Right ventricle myocardium inferior (tissue), 1 donor: ENCODE measurements around the gene VPS37C. TPM values are rescaled to one million over a fixed set of nuclear protein-coding genes. Genes with fewer than 3 reads are reported as not detected.
A peak's percentile ranks its signal among the peaks of the same experiment; 100 is the strongest.

Experiments used
- ATAC-seq: fragments of 200-7000 bp; cut with Tn5 transposase; one replicate; pipeline ENCODE4 v1.9.1; 2020; ENCODE audit warnings: mild to moderate bottlenecking, moderate library complexity
- DNase-seq: peaks from one replicate; pipeline ENCODE4 v3.0.0; 2021; ENCODE audit errors: missing footprints
- intact Hi-C: fragments of 100-400 bp; cut with DNase I; formaldehyde crosslinking; loops from one replicate; pipeline ENCODE4 v1.11.0; 2022
- total RNA-seq: library from RNA; stranded (reverse); fragmentation: NEBNext Ultra II Directional; extraction: Animal tissue kit (Norgen Biotek cat#: 25700); gene quantifications from one replicate; pipeline ENCODE4 v1.2.1, GENCODE V29; 2021
- donor health status: DM: no; HTN: yes; CAD: no; lungs with severe emphysema.

Gene VPS37C
- total RNA-seq, 1 donor from 2014 or later = 16.5 TPM

- ATAC-seq = no peak
- intact Hi-C loops = loop anchor here (5.0 kb wide), 2 partner anchors 204 to 294 kb away; partner anchors contain the start of gene TMEM132A
- DNase-seq = peak; percentile 74
Observed at GRCh38 chr11:61126256-61126655, 35.0 kb downstream of the VPS37C start.

GRCh38 chr11:61125310-61125684 is 35.9 kb downstream of the VPS37C start:
- DNase-seq = no peak
- intact Hi-C loops = loop anchor here (5.0 kb wide), 2 partner anchors 203 to 293 kb away; partner anchors contain the start of gene TMEM132A
- ATAC-seq = no peak

- no peak for ATAC-seq
- DNase-seq = no peak
- intact Hi-C loops = loop anchor here (5.0 kb wide), 2 partner anchors 202 to 292 kb away; partner anchors contain the start of gene TMEM132A
Observed at GRCh38 chr11:61124574-61125309, 36.5 kb downstream of the VPS37C start.

GRCh38 chr11:61123775-61124571 is 37.3 kb downstream of the VPS37C start:
- DNase-seq (no peak), ATAC-seq (no peak)
- intact Hi-C loops = no loop called here

- DNase-seq (peak; percentile 20), ATAC-seq (no peak)
- intact Hi-C loops = no loop called here
Observed at GRCh38 chr11:61122761-61123160, 38.5 kb downstream of the VPS37C start.

- ATAC-seq (no peak), DNase-seq (no peak)
- intact Hi-C loops = no loop called here
Observed at GRCh38 chr11:61121917-61122316, 39.3 kb downstream of the VPS37C start.

- DNase-seq = no peak
- intact Hi-C loops = no loop called here
Observed at GRCh38 chr11:61121192-61121831, 39.9 kb downstream of the VPS37C start.

GRCh38 chr11:61120706-61121191 is 40.5 kb downstream of the VPS37C start:
- DNase-seq (no peak), ATAC-seq (peak; percentile 49)
- intact Hi-C loops = no loop called here

More at GRCh38 chr11:61121192-61121831, 39.9 kb downstream of the VPS37C start:
- peak; percentile 57 for ATAC-seq

GRCh38 chr11:61120099-61120705 is 41.0 kb downstream of the VPS37C start:
- intact Hi-C loops = no loop called here
- ATAC-seq = no peak
- DNase-seq = no peak

- intact Hi-C loops = no loop called here
- DNase-seq = no peak
- ATAC-seq = no peak
Observed at GRCh38 chr11:61119571-61119970, 41.7 kb downstream of the VPS37C start.

- DNase-seq (no peak), ATAC-seq (no peak)
- intact Hi-C loops = no loop called here
Observed at GRCh38 chr11:61119055-61119454, 42.2 kb downstream of the VPS37C start.

GRCh38 chr11:61118406-61118805 is 42.8 kb downstream of the VPS37C start:
- ATAC-seq (no peak), DNase-seq (no peak)
- intact Hi-C loops = no loop called here

- ATAC-seq (no peak), DNase-seq (no peak)
- intact Hi-C loops = no loop called here
Observed at GRCh38 chr11:61118004-61118403, 43.2 kb downstream of the VPS37C start.

GRCh38 chr11:61117168-61117520 is 44.1 kb downstream of the VPS37C start:
- intact Hi-C loops = no loop called here
- DNase-seq = no peak
- no peak for ATAC-seq

GRCh38 chr11:61116426-61117167 is 44.6 kb downstream of the VPS37C start:
- no peak for DNase-seq
- ATAC-seq = no peak
- intact Hi-C loops = no loop called here

- DNase-seq (no peak), ATAC-seq (no peak)
- intact Hi-C loops = no loop called here
Observed at GRCh38 chr11:61115498-61116224, 45.6 kb downstream of the VPS37C start.

- ATAC-seq = no peak
- intact Hi-C loops = no loop called here
- DNase-seq = no peak
Observed at GRCh38 chr11:61114913-61115312, 46.3 kb downstream of the VPS37C start.

GRCh38 chr11:61113201-61113600 is 48.0 kb downstream of the VPS37C start:
- DNase-seq (no peak), ATAC-seq (no peak)
- intact Hi-C loops = no loop called here
